Measurements from ENCODE around the gene SLC17A1.

GRCh38 chr6:25863360-25863759 is 31.5 kb upstream of the SLC17A1 start:
- TF ChIP-seq, protein P1, sequence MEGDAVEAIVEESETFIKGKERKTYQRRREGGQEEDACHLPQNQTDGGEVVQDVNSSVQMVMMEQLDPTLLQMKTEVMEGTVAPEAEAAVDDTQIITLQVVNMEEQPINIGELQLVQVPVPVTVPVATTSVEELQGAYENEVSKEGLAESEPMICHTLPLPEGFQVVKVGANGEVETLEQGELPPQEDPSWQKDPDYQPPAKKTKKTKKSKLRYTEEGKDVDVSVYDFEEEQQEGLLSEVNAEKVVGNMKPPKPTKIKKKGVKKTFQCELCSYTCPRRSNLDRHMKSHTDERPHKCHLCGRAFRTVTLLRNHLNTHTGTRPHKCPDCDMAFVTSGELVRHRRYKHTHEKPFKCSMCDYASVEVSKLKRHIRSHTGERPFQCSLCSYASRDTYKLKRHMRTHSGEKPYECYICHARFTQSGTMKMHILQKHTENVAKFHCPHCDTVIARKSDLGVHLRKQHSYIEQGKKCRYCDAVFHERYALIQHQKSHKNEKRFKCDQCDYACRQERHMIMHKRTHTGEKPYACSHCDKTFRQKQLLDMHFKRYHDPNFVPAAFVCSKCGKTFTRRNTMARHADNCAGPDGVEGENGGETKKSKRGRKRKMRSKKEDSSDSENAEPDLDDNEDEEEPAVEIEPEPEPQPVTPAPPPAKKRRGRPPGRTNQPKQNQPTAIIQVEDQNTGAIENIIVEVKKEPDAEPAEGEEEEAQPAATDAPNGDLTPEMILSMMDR (IDR thresholded peaks at IDR 0.05), result no peak
- no peak for TF ChIP-seq POLR2A (IDR thresholded peaks at IDR 0.05)

All from uterus (tissue), 2 donors.